A673 (cell line): ENCODE measurements around the gene LRRN4. TPM values are rescaled to one million over a fixed set of nuclear protein-coding genes. Genes with fewer than 3 reads are reported as not detected.

Experiments
- BruUV-seq: library from RNA; stranded (reverse); fragments of 400-500 nt; replicated peaks from 2 replicates; lab custom pipeline; 2021; lab: Mats Ljungman, UMichigan
- CTCF ChIA-PET: fragments of 300-600 bp; sonication (Branson Sonifier 250); formaldehyde crosslinking; loops from one replicate; lab custom pipeline; 2022; ENCODE audit warnings: antibody characterized with exemption; lab: Charles Lee
- POLR2A ChIA-PET: fragments of 300-600 bp; sonication (Branson Sonifier 250); formaldehyde crosslinking; loops from one replicate; lab custom pipeline; 2022; ENCODE audit warnings: antibody characterized with exemption; ENCODE audit not compliant: low non-redundant PET; lab: Charles Lee
- DNase-seq: peaks from one replicate; pipeline ENCODE4 v3.0.0-alpha.2; 2015; ENCODE audit warnings: low spot score
- H3K27ac ChIP-seq: fragments of 200-600 bp; sonication (generic); 2 replicates; pipeline ENCODE4 v1.5.1; 2016; ENCODE audit warnings: mixed run types, low read depth, mild to moderate bottlenecking, mixed read lengths, antibody characterized with exemption, low read length; ENCODE audit not compliant: poor library complexity, severe bottlenecking
- H3K27me3 ChIP-seq: fragments of 200-600 bp; sonication (generic); replicated peaks from 2 replicates; pipeline ENCODE4 v1.6.1; 2017; ENCODE audit warnings: mixed run types, low read depth, mild to moderate bottlenecking, mixed read lengths, antibody characterized with exemption, low read length; ENCODE audit not compliant: insufficient read depth, poor library complexity
- H3K36me3 ChIP-seq: fragments of 200-600 bp; sonication (generic); 2 replicates; pipeline ENCODE4 v1.6.1; 2016; ENCODE audit warnings: mixed run types, mild to moderate bottlenecking, mixed read lengths, antibody characterized with exemption, low read length; ENCODE audit not compliant: insufficient read depth, poor library complexity, severe bottlenecking
- H3K4me1 ChIP-seq: fragments of 200-600 bp; sonication (generic); 2 replicates; pipeline ENCODE4 v1.6.1; 2017; ENCODE audit warnings: mixed run types, mild to moderate bottlenecking, mixed read lengths, antibody characterized with exemption, low read length; ENCODE audit not compliant: insufficient read depth, poor library complexity, severe bottlenecking
- H3K4me3 ChIP-seq: fragments of 200-600 bp; sonication (generic); 2 replicates; pipeline ENCODE4 v1.5.1; 2016; ENCODE audit warnings: low read depth, mixed run types, mild to moderate bottlenecking, mixed read lengths, low read length; ENCODE audit not compliant: poor library complexity, severe bottlenecking
- H3K9me3 ChIP-seq: fragments of 200-600 bp; sonication (generic); 2 replicates; pipeline ENCODE4 v1.6.1; 2016; ENCODE audit warnings: mixed run types, low read depth, mild to moderate bottlenecking, mixed read lengths, antibody characterized with exemption, low read length; ENCODE audit not compliant: poor library complexity, severe bottlenecking
- CTCF ChIP-seq: fragments of 300-800, 200-600 bp; sonication (generic); conservative IDR thresholded peaks from 2 replicates; pipeline ENCODE4 v1.5.1; 2017; ENCODE audit warnings: low read depth, mild to moderate bottlenecking, antibody characterized with exemption, low read length, moderate library complexity, mixed read lengths
- EZH2 ChIP-seq: fragments of 200-600 bp; sonication (generic); IDR thresholded peaks from 2 replicates; pipeline ENCODE4 v1.6.1; 2017; ENCODE audit warnings: borderline replicate concordance, low read depth, mild to moderate bottlenecking, mixed read lengths, antibody characterized with exemption, low read length; ENCODE audit not compliant: poor library complexity, severe bottlenecking
- intact Hi-C: fragments of 100-400 bp; cut with micrococcal nuclease; formaldehyde crosslinking; loops from one replicate; pipeline ENCODE4 v1.10.0; 2022; ENCODE audit not compliant: unreplicated experiment
- total RNA-seq: library from RNA; stranded (reverse); gene quantifications from 2 replicates; pipeline ENCODE4 v1.2.3, GENCODE V29; 2021

LRRN4 gene
- total RNA-seq, 1 experiment from 2014 or later: not detected

DNA sequence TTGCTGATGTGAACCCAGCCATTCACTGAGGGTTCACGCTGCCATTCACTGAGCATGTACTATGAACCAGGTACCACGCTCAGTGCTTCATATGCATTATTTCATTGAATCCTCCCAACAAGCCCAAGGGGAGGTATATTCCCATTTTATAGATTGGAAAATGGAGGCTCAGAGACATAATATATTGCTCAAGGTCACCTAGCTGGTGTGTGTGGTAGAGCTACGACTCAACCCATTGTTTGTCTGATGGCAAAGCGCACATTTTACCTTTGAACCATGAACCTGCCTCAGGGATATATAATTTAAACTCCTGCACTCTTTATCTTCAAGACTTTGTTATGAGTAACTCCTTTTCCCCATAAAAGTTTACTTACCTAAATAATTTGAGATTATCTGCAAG lies 40.7 kb upstream of the LRRN4 start:
- intact Hi-C loops: no loop called here
- CTCF ChIA-PET: no interaction called here
- no TSS peak for BruUV-seq

DNA sequence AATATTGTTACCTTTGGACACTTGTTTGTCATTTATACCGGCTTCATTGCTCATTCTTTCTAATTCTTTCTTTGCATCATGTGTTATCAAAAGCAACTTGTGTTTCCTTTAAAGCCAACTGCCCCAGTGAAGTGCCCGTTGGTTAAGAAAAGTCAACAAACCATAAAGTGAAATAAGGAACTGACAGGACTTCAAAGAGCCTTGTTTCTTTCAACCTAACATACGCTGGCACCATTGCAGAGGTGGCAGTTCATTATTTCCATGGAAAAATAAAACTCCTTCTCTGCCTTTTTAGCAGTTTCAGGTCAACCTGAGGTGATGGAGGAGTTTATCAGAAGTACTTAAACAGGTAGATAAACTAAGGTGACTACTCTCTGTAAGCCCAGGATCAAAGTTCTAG lies 40.2 kb upstream of the LRRN4 start:
- Histone ChIP-seq H3K36me3 (no peaks in the 10 kb centered on the region), H3K4me3 (no peak overlapping the region), H3K27ac (no peak overlapping the region), H3K27me3 (no peaks in the 10 kb centered on the region), H3K4me1 (no peaks in the 10 kb centered on the region), H3K9me3 (no peaks in the 10 kb centered on the region)
- ChIA-PET CTCF (no interaction called here), POLR2A (no interaction called here)
- intact Hi-C loops: no loop called here
- DNase-seq: no peak
- BruUV-seq: no TSS peak
- TF ChIP-seq CTCF (no peak), EZH2 (no peak)

More for the DNA sequence above, 40.7 kb upstream of the LRRN4 start:
- H3K27me3 ChIP-seq: no peaks in the 10 kb centered on the region
- no peak for DNase-seq
- no peaks in the 10 kb centered on the region for H3K4me1 ChIP-seq
- POLR2A ChIA-PET: no interaction called here
- no peaks in the 10 kb centered on the region for H3K36me3 ChIP-seq
- H3K27ac ChIP-seq: no peak overlapping the region
- H3K4me3 ChIP-seq: no peak overlapping the region
- H3K9me3 ChIP-seq: no peaks in the 10 kb centered on the region
- TF ChIP-seq EZH2: no peak
- TF ChIP-seq CTCF: no peak

DNA sequence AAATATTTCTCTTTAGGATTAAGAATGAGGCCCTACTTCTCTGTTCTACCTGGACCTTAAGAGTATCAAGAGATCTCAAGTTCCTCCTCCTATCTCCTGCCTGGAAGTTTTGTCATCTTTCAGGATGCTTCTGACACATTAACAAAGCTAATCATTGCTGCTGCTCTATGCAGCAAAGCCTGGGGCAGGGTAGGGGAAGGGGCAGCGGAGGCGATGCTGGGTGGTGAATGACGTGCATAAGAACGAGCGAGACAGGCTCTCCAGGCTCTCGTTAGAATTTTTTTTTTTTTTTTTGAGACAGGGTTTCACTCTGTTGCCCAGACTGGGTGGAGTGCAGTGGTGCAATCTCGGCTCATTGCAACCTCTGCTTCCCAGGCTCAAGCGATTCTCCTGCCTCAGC lies 37.8 kb upstream of the LRRN4 start:
- no peaks in the 10 kb centered on the region for H3K4me1 ChIP-seq
- ChIA-PET CTCF (no interaction called here), POLR2A (no interaction called here)
- H3K4me3 ChIP-seq: no peak overlapping the region
- H3K27me3 ChIP-seq: no peaks in the 10 kb centered on the region
- no peaks in the 10 kb centered on the region for H3K9me3 ChIP-seq
- intact Hi-C loops: no loop called here
- TF ChIP-seq CTCF (no peak), EZH2 (no peak)
- H3K36me3 ChIP-seq: no peaks in the 10 kb centered on the region
- DNase-seq: no peak
- no peak overlapping the region for H3K27ac ChIP-seq
- no TSS peak for BruUV-seq
